Measurements from ENCODE around the gene SMIM1.

Gene SMIM1

GRCh38 chr1:3770047-3770765, 2.3 kb upstream of the SMIM1 start:
- Histone ChIP-seq H2BK15ac (ENCODE audit: low read length) (no peak overlapping the region), H3K79me1 (ENCODE audit: low read depth, low read length) (peaks cover 3% of the 10 kb centered on the region), H3K9ac (ENCODE audit: low read depth, low read length, poor library complexity) (no peak overlapping the region), H2BK5ac (ENCODE audit: low read length) (no peak overlapping the region), H3K14ac (ENCODE audit: low read length) (no peak overlapping the region), H3K27ac (replicated peaks; ENCODE audit: low read length) (no peak overlapping the region), H4K91ac (ENCODE audit: low read depth, low read length, poor library complexity) (no peak overlapping the region), H3K27me3 (ENCODE audit: control insufficient read depth in 3 of 3, insufficient read depth in 3 of 3, low read depth in 1 of 3, low read length in 3 of 3) (peaks cover 0 to 10% (median 1%) of the 10 kb centered on the region in 3 experiments), H3K4ac (ENCODE audit: low read length) (no peak overlapping the region), H4K8ac (ENCODE audit: low read depth, low read length) (no peak overlapping the region), H3K36me3 (replicated peaks in 1 of 2; ENCODE audit: control insufficient read depth in 2 of 2, insufficient read depth in 2 of 2, low read length in 2 of 2) (no peaks in the 10 kb centered on the region), H3K4me2 (ENCODE audit: insufficient read depth, low read length, poor library complexity, severe bottlenecking) (no peak overlapping the region), H2BK12ac (ENCODE audit: low read length) (no peak overlapping the region), H2AK5ac (ENCODE audit: low read depth, low read length) (peak overlapping the region; percentile 28), H3K4me1 (ENCODE audit: control insufficient read depth in 2 of 2, insufficient read depth in 1 of 2, low read depth in 1 of 2, low read length in 2 of 2) (peaks cover 12 to 36% of the 10 kb centered on the region in 2 donors), H3K9me3 (replicated peaks in 1 of 2; ENCODE audit: control insufficient read depth in 2 of 2, insufficient read depth in 1 of 2, low read depth in 1 of 2, low read length in 2 of 2) (peaks cover 0 to 2% of the 10 kb centered on the region in 2 donors), H3K23ac (ENCODE audit: low read depth, low read length, poor library complexity) (no peak overlapping the region), H2BK120ac (ENCODE audit: low read depth, low read length) (no peak overlapping the region), H2AFZ (ENCODE audit: low read length) (no peak overlapping the region), H3K4me3 (ENCODE audit: low read length in 2 of 2) (no peak overlapping the region), H3K18ac (ENCODE audit: low read length) (no peak overlapping the region)
- no peak for DNase-seq (ENCODE audit: low spot score)
- no CpG with 5 or more reads among the region's 16 CpGs for WGBS, 2 donors (ENCODE audit: extremely low coverage in 2 of 2, insufficient read length in 2 of 2, insufficient replicate concordance in 1 of 2)

GRCh38 chr1:3771108-3772026, 1.2 kb upstream of the SMIM1 start:
- H3K4me3 ChIP-seq (ENCODE audit: low read length in 2 of 2): peak overlapping the region; percentile 57 to 83
- H3K9me3 ChIP-seq (replicated peaks in 1 of 2; ENCODE audit: control insufficient read depth in 2 of 2, insufficient read depth in 1 of 2, low read depth in 1 of 2, low read length in 2 of 2): peaks cover 0 to 2% of the 10 kb centered on the region in 2 donors
- peak overlapping the region; percentile 29 for H2BK5ac ChIP-seq (ENCODE audit: low read length)
- H2BK15ac ChIP-seq (ENCODE audit: low read length): peak overlapping the region; percentile 40
- H3K79me1 ChIP-seq (ENCODE audit: low read depth, low read length): peaks cover 3% of the 10 kb centered on the region
- no peak for DNase-seq (ENCODE audit: low spot score)
- no peak overlapping the region for H2BK120ac ChIP-seq (ENCODE audit: low read depth, low read length)
- peak overlapping the region; percentile 71 for H2AK5ac ChIP-seq (ENCODE audit: low read depth, low read length)
- peak overlapping the region; percentile 46 for H3K9ac ChIP-seq (ENCODE audit: low read depth, low read length, poor library complexity)
- no CpG with 5 or more reads among the region's 32 CpGs for WGBS, 2 donors (ENCODE audit: extremely low coverage in 2 of 2, insufficient read length in 2 of 2, insufficient replicate concordance in 1 of 2)
- H3K23ac ChIP-seq (ENCODE audit: low read depth, low read length, poor library complexity): peak overlapping the region; percentile 93
- H3K4ac ChIP-seq (ENCODE audit: low read length): no peak overlapping the region
- no peak overlapping the region for H4K91ac ChIP-seq (ENCODE audit: low read depth, low read length, poor library complexity)
- H3K36me3 ChIP-seq (replicated peaks in 1 of 2; ENCODE audit: control insufficient read depth in 2 of 2, insufficient read depth in 2 of 2, low read length in 2 of 2): no peaks in the 10 kb centered on the region
- H3K27ac ChIP-seq (replicated peaks; ENCODE audit: low read length): no peak overlapping the region
- H3K27me3 ChIP-seq (ENCODE audit: control insufficient read depth in 3 of 3, insufficient read depth in 3 of 3, low read depth in 1 of 3, low read length in 3 of 3): peaks cover 0 to 10% (median 0%) of the 10 kb centered on the region in 3 experiments
- peaks cover 19 to 43% of the 10 kb centered on the region in 2 donors for H3K4me1 ChIP-seq (ENCODE audit: control insufficient read depth in 2 of 2, insufficient read depth in 1 of 2, low read depth in 1 of 2, low read length in 2 of 2)
- H2BK12ac ChIP-seq (ENCODE audit: low read length): no peak overlapping the region
- H3K4me2 ChIP-seq (ENCODE audit: insufficient read depth, low read length, poor library complexity, severe bottlenecking): peak overlapping the region; percentile 72
- no peak overlapping the region for H4K8ac ChIP-seq (ENCODE audit: low read depth, low read length)
- H2AFZ ChIP-seq (ENCODE audit: low read length): peak overlapping the region; percentile 95
- peak overlapping the region; percentile 63 for H3K14ac ChIP-seq (ENCODE audit: low read length)
- peak overlapping the region; percentile 89 for H3K18ac ChIP-seq (ENCODE audit: low read length)

- H3K23ac ChIP-seq (ENCODE audit: low read depth, low read length, poor library complexity): peak overlapping the region; percentile 93
- H3K27me3 ChIP-seq (ENCODE audit: control insufficient read depth in 3 of 3, insufficient read depth in 3 of 3, low read depth in 1 of 3, low read length in 3 of 3): peaks cover 0 to 10% (median 0%) of the 10 kb centered on the region in 3 experiments
- peak overlapping the region; percentile 95 for H2AFZ ChIP-seq (ENCODE audit: low read length)
- peak overlapping the region; percentile 89 for H3K18ac ChIP-seq (ENCODE audit: low read length)
- peaks cover 0 to 1% of the 10 kb centered on the region in 2 donors for H3K9me3 ChIP-seq (replicated peaks in 1 of 2; ENCODE audit: control insufficient read depth in 2 of 2, insufficient read depth in 1 of 2, low read depth in 1 of 2, low read length in 2 of 2)
- peak overlapping the region; percentile 86 for H3K4me2 ChIP-seq (ENCODE audit: insufficient read depth, low read length, poor library complexity, severe bottlenecking)
- H2BK120ac ChIP-seq (ENCODE audit: low read depth, low read length): no peak overlapping the region
- H3K27ac ChIP-seq (replicated peaks; ENCODE audit: low read length): no peak overlapping the region
- peak overlapping the region; percentile 71 for H3K14ac ChIP-seq (ENCODE audit: low read length)
- H3K4ac ChIP-seq (ENCODE audit: low read length): peak overlapping the region; percentile 66
- peak overlapping the region; percentile 57 to 83 for H3K4me3 ChIP-seq (ENCODE audit: low read length in 2 of 2)
- DNase-seq (ENCODE audit: low spot score): peak; percentile 84
- no peaks in the 10 kb centered on the region for H3K36me3 ChIP-seq (replicated peaks in 1 of 2; ENCODE audit: control insufficient read depth in 2 of 2, insufficient read depth in 2 of 2, low read length in 2 of 2)
- H2BK12ac ChIP-seq (ENCODE audit: low read length): no peak overlapping the region
- H2BK5ac ChIP-seq (ENCODE audit: low read length): no peak overlapping the region
- peak overlapping the region; percentile 71 for H2AK5ac ChIP-seq (ENCODE audit: low read depth, low read length)
- H3K9ac ChIP-seq (ENCODE audit: low read depth, low read length, poor library complexity): peak overlapping the region; percentile 46
- peaks cover 3% of the 10 kb centered on the region for H3K79me1 ChIP-seq (ENCODE audit: low read depth, low read length)
- peaks cover 19 to 43% of the 10 kb centered on the region in 2 donors for H3K4me1 ChIP-seq (ENCODE audit: control insufficient read depth in 2 of 2, insufficient read depth in 1 of 2, low read depth in 1 of 2, low read length in 2 of 2)
- WGBS, 2 donors (ENCODE audit: extremely low coverage in 2 of 2, insufficient read length in 2 of 2, insufficient replicate concordance in 1 of 2): no CpG with 5 or more reads among the region's 61 CpGs
- H2BK15ac ChIP-seq (ENCODE audit: low read length): peak overlapping the region; percentile 40
- no peak overlapping the region for H4K91ac ChIP-seq (ENCODE audit: low read depth, low read length, poor library complexity)
- H4K8ac ChIP-seq (ENCODE audit: low read depth, low read length): peak overlapping the region; percentile 43
Observed at GRCh38 chr1:3772027-3772714, 378 bp upstream of the SMIM1 start.

Data from neuronal stem cell (in vitro differentiated cells).